ENCODE data around the gene ZBTB26.

Gene ZBTB26

GRCh38 chr9:122930541-122931225 lies 629 bp downstream of the ZBTB26 start:
- H3K4me3 ChIP-seq (ENCODE audit: low read depth, low read length): peak overlapping the region; percentile 82
- DNase-seq (ENCODE audit: low read depth): no peak
- no peak for TF ChIP-seq CTCF (conservative IDR thresholded peaks at IDR 0.05; ENCODE audit: low read depth, low read length)

GRCh38 chr9:122929796-122930354 lies 1.4 kb downstream of the ZBTB26 start:
- no peak overlapping the region for H3K4me3 ChIP-seq (ENCODE audit: low read depth, low read length)
- no peak for TF ChIP-seq CTCF (conservative IDR thresholded peaks at IDR 0.05; ENCODE audit: low read depth, low read length)
- DNase-seq (ENCODE audit: low read depth): no peak

- TF ChIP-seq CTCF (conservative IDR thresholded peaks at IDR 0.05; ENCODE audit: low read depth, low read length): no peak
- DNase-seq (ENCODE audit: low read depth): no peak
- H3K4me3 ChIP-seq (ENCODE audit: low read depth, low read length): no peak overlapping the region
These were observed 7.4 kb downstream of the ZBTB26 start for GRCh38 chr9:122923947-122924346.

GRCh38 chr9:122922713-122923112 lies 8.6 kb downstream of the ZBTB26 start:
- H3K4me3 ChIP-seq (ENCODE audit: low read depth, low read length): no peak overlapping the region
- TF ChIP-seq CTCF (conservative IDR thresholded peaks at IDR 0.05; ENCODE audit: low read depth, low read length): no peak
- no peak for DNase-seq (ENCODE audit: low read depth)

GRCh38 chr9:122918310-122918709 lies 13.0 kb downstream of the ZBTB26 start:
- TF ChIP-seq CTCF (conservative IDR thresholded peaks at IDR 0.05; ENCODE audit: low read depth, low read length): no peak
- DNase-seq (ENCODE audit: low read depth): no peak
- H3K4me3 ChIP-seq (ENCODE audit: low read depth, low read length): no peak overlapping the region

- H3K4me3 ChIP-seq (ENCODE audit: low read depth, low read length): peak within 1 kb of the TSS; percentile 84
- peak; percentile 21 for TF ChIP-seq CTCF (conservative IDR thresholded peaks at IDR 0.05; ENCODE audit: low read depth, low read length)
- peak; percentile 88 for DNase-seq (ENCODE audit: low read depth)
These were observed 18.2 kb downstream of the ZBTB26 start, which contains the start of gene ZBTB6 for GRCh38 chr9:122912964-122913673. TSS of gene ZBTB6 (minus strand) at chr9:122913323. CDS start at chr9:122912072, 1,251 bp downstream.
